ENCODE data around the gene SPATA2. TPM values are rescaled to one million over a fixed set of nuclear protein-coding genes. Genes with fewer than 3 reads are reported as not detected.

The SPATA2 gene
- total RNA-seq, 1 experiment from 2014 or later, result 29.0 TPM

DNA sequence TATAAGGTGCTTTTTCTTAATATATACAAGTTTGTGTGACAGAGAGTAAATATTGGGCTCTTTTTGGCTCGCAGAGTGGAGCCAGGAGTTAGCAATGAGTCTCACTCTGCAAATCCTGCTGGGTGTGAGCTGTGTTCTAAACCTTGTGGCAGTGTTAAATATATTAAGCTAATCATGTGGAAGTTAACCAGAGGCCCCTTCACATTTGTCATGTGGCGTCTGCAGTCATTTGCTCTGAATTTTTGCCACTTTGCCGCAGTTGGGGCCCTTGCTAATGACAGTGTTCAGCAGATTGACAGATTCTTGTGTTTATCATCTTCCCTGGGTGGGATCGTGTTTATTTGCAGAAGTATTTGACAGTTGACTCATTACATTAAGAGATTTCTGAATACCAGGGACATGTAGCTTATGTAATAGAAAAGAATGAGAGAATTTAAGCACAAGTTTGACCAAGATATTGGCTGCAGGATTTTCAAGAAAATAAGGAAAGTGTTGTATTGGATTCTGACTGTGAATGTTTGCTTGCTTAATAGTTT is 37.9 kb downstream of the SPATA2 start:
- CTCF ChIA-PET, result interaction anchor here (0.9 kb wide), 1 partner anchor 14 kb away, joined by 3 read pairs; no protein-coding TSS in a partner anchor

GRCh38 chr20:49874696-49875095 is 40.6 kb downstream of the SPATA2 start:
- Histone ChIP-seq H3K36me3 (ENCODE audit: control insufficient read depth, insufficient read depth, low read length) (peaks cover 1% of the 10 kb centered on the region; the same call in 1 of the 2 replicates), H3K4me1 (no peaks in the 10 kb centered on the region; the same call in 1 of the 2 replicates), H3K27me3 (replicated peaks; ENCODE audit: control insufficient read depth, insufficient read depth, low read length) (no peaks in the 10 kb centered on the region), H3K4me3 (ENCODE audit: low read depth, low read length) (no peak overlapping the region), H3K9me3 (no peaks in the 10 kb centered on the region)
- intact Hi-C loops (cut with micrococcal nuclease; ENCODE audit: unreplicated experiment), result no loop called here
- TF ChIP-seq, protein P1, sequence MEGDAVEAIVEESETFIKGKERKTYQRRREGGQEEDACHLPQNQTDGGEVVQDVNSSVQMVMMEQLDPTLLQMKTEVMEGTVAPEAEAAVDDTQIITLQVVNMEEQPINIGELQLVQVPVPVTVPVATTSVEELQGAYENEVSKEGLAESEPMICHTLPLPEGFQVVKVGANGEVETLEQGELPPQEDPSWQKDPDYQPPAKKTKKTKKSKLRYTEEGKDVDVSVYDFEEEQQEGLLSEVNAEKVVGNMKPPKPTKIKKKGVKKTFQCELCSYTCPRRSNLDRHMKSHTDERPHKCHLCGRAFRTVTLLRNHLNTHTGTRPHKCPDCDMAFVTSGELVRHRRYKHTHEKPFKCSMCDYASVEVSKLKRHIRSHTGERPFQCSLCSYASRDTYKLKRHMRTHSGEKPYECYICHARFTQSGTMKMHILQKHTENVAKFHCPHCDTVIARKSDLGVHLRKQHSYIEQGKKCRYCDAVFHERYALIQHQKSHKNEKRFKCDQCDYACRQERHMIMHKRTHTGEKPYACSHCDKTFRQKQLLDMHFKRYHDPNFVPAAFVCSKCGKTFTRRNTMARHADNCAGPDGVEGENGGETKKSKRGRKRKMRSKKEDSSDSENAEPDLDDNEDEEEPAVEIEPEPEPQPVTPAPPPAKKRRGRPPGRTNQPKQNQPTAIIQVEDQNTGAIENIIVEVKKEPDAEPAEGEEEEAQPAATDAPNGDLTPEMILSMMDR (IDR thresholded peaks at IDR 0.05; ENCODE audit: insufficient read depth in 1 of 2, low read depth in 1 of 2, low read length in 1 of 2, severe bottlenecking in 1 of 2, unreplicated experiment in 1 of 2), result no peak
- Mint-ChIP-seq H3K27me3 (ENCODE audit: insufficient read depth, unreplicated experiment) (no peaks in the 10 kb centered on the region), H3K4me1 (ENCODE audit: low read depth, unreplicated experiment) (peaks cover 7% of the 10 kb centered on the region), H3K36me3 (ENCODE audit: insufficient read depth, unreplicated experiment) (peaks cover 13% of the 10 kb centered on the region), H3K4me3 (ENCODE audit: unreplicated experiment) (no peak overlapping the region), H3K9me3 (ENCODE audit: unreplicated experiment) (no peaks in the 10 kb centered on the region), H3K27ac (ENCODE audit: unreplicated experiment) (no peak overlapping the region)
- POLR2A ChIA-PET, result no interaction called here
- peak in 1 of 2 experiments; percentile 37 for DNase-seq
- CTCF ChIA-PET, result no interaction called here
- no TSS peak for BruUV-seq (replicated peaks)

More for the DNA sequence above, 37.9 kb downstream of the SPATA2 start:
- intact Hi-C loops (cut with micrococcal nuclease; ENCODE audit: unreplicated experiment), result no loop called here
- Mint-ChIP-seq H3K36me3 (ENCODE audit: insufficient read depth, unreplicated experiment) (peaks cover 7% of the 10 kb centered on the region), H3K27ac (ENCODE audit: unreplicated experiment) (no peak overlapping the region), H3K9me3 (ENCODE audit: unreplicated experiment) (no peaks in the 10 kb centered on the region), H3K4me3 (ENCODE audit: unreplicated experiment) (no peak overlapping the region), H3K27me3 (ENCODE audit: insufficient read depth, unreplicated experiment) (no peaks in the 10 kb centered on the region), H3K4me1 (ENCODE audit: low read depth, unreplicated experiment) (peaks cover 7% of the 10 kb centered on the region)
- BruUV-seq (replicated peaks), result no TSS peak
- Histone ChIP-seq H3K9me3 (no peaks in the 10 kb centered on the region), H3K27me3 (replicated peaks; ENCODE audit: control insufficient read depth, insufficient read depth, low read length) (no peaks in the 10 kb centered on the region), H3K4me1 (no peaks in the 10 kb centered on the region), H3K4me3 (ENCODE audit: low read depth, low read length) (no peak overlapping the region), H3K36me3 (ENCODE audit: control insufficient read depth, insufficient read depth, low read length) (peaks cover 3% of the 10 kb centered on the region; the same call in 1 of the 2 replicates)
- no peak for DNase-seq
- TF ChIP-seq, protein P1 (IDR thresholded peaks at IDR 0.05; ENCODE audit: insufficient read depth in 1 of 2, low read depth in 1 of 2, low read length in 1 of 2, severe bottlenecking in 1 of 2, unreplicated experiment in 1 of 2), result no peak
- POLR2A ChIA-PET, result no interaction called here

DNA sequence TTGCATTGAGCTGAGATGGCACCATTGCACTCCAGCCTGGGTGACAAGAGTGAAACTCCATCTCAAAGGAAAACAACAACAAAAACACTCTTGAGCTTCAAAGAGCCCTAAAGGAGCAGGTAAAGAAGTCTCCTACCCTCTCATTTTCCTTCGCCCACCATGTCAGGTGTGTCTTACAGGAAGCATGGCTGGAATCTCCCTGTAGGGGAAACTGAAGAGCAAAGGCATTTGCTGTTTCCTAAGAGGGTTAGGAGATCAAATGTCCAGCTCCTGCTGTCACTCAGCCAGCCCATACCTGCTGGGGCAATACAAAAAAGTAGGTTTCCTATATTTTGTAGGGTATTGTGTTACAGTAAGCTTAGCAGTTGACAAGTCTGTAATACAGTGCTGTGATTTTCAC is 43.3 kb downstream of the SPATA2 start:
- Mint-ChIP-seq H3K36me3 (ENCODE audit: insufficient read depth, unreplicated experiment) (peaks cover 13% of the 10 kb centered on the region), H3K9me3 (ENCODE audit: unreplicated experiment) (no peaks in the 10 kb centered on the region), H3K4me1 (ENCODE audit: low read depth, unreplicated experiment) (peaks cover 15% of the 10 kb centered on the region), H3K27ac (ENCODE audit: unreplicated experiment) (no peak overlapping the region), H3K4me3 (ENCODE audit: unreplicated experiment) (no peak overlapping the region), H3K27me3 (ENCODE audit: insufficient read depth, unreplicated experiment) (no peaks in the 10 kb centered on the region)
- CTCF ChIA-PET, result no interaction called here
- Histone ChIP-seq H3K27me3 (replicated peaks; ENCODE audit: control insufficient read depth, insufficient read depth, low read length) (no peaks in the 10 kb centered on the region), H3K4me3 (ENCODE audit: low read depth, low read length) (no peak overlapping the region), H3K4me1 (peaks cover 10% of the 10 kb centered on the region; the same call in 1 of the 2 replicates), H3K36me3 (ENCODE audit: control insufficient read depth, insufficient read depth, low read length) (peaks cover 5% of the 10 kb centered on the region), H3K9me3 (no peaks in the 10 kb centered on the region)
- BruUV-seq (replicated peaks), result no TSS peak
- intact Hi-C loops (cut with micrococcal nuclease; ENCODE audit: unreplicated experiment), result no loop called here
- POLR2A ChIA-PET, result no interaction called here
- peak in 1 of 2 experiments; percentile 35 for DNase-seq
- TF ChIP-seq, protein P1 (IDR thresholded peaks at IDR 0.05; ENCODE audit: insufficient read depth in 1 of 2, low read depth in 1 of 2, low read length in 1 of 2, severe bottlenecking in 1 of 2, unreplicated experiment in 1 of 2), result no peak

Measured in Caco-2 (cell line).